GM12891 (cell line): ENCODE results near the gene FAM241B.

Source experiments
- DNase-seq: peaks from one replicate; pipeline ENCODE4 v3.0.0; 2011; ENCODE audit warnings: low spot score; ENCODE audit not compliant: insufficient read length
- FAIRE-seq: peaks from 2 replicates; lab custom pipeline; 2011; peaks lifted over from hg19 to GRCh38; lab: Jason Lieb, UNC
- PAX5 ChIP-seq: IDR thresholded peaks from 2 replicates; pipeline ENCODE4 v1.6.1; 2011; ENCODE audit warnings: low read length, moderate library complexity, mild to moderate bottlenecking; ENCODE audit not compliant: insufficient read depth, severe bottlenecking
- POLR2A ChIP-seq: IDR thresholded peaks from 2 replicates; pipeline ENCODE4 v1.6.1; 2011; ENCODE audit warnings: low read depth, low read length, control low read depth
- POLR2AphosphoS5 ChIP-seq: IDR thresholded peaks from 2 replicates; pipeline ENCODE4 v1.6.1; 2011; ENCODE audit warnings: low read depth, low read length, control low read depth
- POU2F2 ChIP-seq: IDR thresholded peaks from 2 replicates; pipeline ENCODE4 v1.6.1; 2011; ENCODE audit warnings: low read depth, mild to moderate bottlenecking, control low read depth, low read length, moderate library complexity
- SPI1 ChIP-seq: IDR thresholded peaks from 2 replicates; pipeline ENCODE4 v1.6.1; 2011; ENCODE audit warnings: low read depth, low read length, control low read depth
- TAF1 ChIP-seq: IDR thresholded peaks from 2 replicates; pipeline ENCODE4 v1.6.1; 2011; ENCODE audit warnings: low read depth, low read length, control low read depth

FAM241B gene

GRCh38 chr10:69680610-69681009 is 50.6 kb downstream of the FAM241B start:
- no peak for FAIRE-seq

GRCh38 chr10:69681436-69681835 is 51.4 kb downstream of the FAM241B start:
- no peak for TF ChIP-seq TAF1
- TF ChIP-seq SPI1, result no peak
- no peak for TF ChIP-seq POU2F2
- TF ChIP-seq POLR2A, result no peak
- no peak for TF ChIP-seq PAX5
- TF ChIP-seq POLR2AphosphoS5, result no peak
- DNase-seq, result no peak
- no peak for FAIRE-seq

More at GRCh38 chr10:69680610-69681009, 50.6 kb downstream of the FAM241B start:
- TF ChIP-seq POLR2A, result no peak
- TF ChIP-seq SPI1, result no peak
- no peak for TF ChIP-seq POLR2AphosphoS5
- no peak for TF ChIP-seq TAF1
- no peak for TF ChIP-seq POU2F2
- no peak for TF ChIP-seq PAX5
- DNase-seq, result no peak

- no peak for TF ChIP-seq POU2F2
- no peak for TF ChIP-seq SPI1
- TF ChIP-seq PAX5, result no peak
- TF ChIP-seq TAF1, result no peak
- TF ChIP-seq POLR2AphosphoS5, result no peak
- TF ChIP-seq POLR2A, result no peak
- DNase-seq, result no peak
- FAIRE-seq, result no peak
Measured at GRCh38 chr10:69682955-69683474, 53.0 kb downstream of the FAM241B start.
